ENCODE measurements around the gene P4HA2.

The P4HA2 gene

DNA sequence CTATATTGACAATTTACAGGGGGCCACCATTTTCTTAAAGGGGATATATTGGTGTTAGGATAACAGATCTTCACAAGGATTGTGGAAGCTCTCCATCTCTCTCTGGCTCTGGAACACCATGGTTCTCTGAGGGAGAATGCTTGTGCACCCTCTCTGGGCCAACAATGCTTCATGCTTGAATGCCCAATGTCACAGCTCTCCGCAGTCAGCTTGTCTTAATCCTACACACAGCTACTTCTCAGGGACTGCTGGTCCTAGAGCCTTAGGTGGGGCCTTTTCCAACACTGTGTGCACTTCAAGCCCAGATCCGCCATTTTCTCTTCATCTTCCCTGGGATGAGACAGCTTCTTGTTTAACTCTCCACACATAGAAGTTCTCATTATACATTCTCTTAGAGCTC, 22.9 kb upstream of the P4HA2 start:
- DNase-seq (ENCODE audit: low spot score), result no peak

DNA sequence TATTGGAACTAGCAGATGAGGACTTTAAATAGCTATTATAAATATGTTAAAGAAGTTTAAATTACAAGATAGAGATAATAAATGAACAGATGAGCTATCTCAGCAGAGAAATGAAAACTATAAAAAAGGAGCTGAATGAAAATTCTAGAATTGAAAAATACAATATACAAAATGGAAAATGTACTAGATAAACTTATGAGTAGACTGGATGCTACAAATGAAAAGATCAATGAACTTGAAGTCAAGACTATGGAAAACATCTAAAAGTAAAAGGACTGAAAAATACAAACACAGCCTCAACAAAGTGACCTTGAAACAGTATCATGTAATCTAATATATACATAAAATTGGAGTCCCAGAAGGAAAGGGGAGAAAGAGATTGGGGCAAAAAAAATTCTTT, 19.2 kb upstream of the P4HA2 start:
- no peak for DNase-seq (ENCODE audit: low spot score)

DNA sequence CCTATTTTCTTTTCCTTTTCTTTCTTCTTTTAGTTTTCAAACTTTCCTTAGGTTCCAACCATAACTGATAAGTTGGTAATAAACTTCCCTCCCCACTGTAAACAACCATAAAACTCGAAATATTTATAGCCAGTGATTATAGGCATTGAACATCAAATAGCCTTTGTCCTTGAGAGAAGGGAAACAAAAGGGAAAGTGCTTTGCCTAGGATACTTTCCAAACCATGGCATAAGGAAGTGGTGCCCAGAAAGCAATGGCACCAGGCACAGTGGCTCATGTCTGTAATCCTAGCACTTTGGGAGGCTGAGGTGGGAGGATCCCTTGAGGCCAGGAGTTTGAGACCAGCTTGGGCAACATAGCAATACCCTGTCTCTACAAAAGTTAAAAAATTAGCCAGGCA, 17.9 kb upstream of the P4HA2 start:
- DNase-seq (ENCODE audit: low spot score), result no peak

DNA sequence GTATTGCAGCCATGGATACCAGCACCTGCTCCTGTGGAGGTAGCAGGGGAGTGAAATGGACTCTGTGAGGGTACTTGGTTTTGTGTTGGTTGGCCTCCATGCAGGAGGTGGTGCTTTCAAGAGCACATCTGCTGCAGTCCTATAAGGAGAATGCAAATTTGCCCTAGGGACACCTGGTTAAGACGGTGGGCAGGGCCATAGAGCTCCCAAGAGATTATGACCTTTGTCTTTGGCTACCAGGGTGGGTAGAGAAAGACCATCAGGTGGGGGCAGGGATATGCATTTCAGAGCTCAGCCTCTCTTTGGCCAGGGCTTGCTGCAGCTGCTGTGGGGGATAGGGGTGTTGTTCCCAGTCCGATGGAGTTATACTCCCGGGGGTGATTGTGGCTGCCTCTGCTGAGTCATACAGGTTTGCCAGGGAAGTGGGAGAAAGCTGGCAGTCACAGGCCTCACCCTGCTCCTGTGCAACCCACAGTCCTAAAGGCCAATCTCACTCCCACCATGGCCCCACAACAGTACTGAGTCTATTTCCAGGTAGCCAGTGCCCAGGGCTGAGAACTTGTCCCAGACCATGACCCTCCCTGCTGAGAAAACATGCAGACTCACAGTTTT, 15.8 kb upstream of the P4HA2 start:
- DNase-seq (ENCODE audit: low spot score), result no peak

DNA sequence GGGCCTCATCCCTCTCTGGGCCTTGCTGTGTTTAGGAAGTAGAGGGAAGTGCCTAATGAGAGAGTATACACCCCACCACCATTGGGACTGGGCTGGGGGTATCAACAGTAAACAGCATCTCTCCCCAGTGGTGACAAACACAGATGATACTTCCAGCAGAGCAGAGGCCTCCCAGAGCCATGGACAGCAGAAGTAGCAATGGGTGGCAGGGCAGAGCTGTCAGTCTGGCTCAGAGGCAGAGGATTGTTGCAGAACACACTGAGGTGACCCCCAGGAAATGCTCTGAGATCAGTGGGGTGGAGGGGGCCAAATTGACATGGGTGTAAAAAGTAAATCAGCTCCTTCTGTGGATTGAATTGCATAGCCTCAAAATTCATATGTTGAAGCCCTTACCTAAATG, 12.1 kb upstream of the P4HA2 start:
- DNase-seq (ENCODE audit: low spot score), result no peak

DNA sequence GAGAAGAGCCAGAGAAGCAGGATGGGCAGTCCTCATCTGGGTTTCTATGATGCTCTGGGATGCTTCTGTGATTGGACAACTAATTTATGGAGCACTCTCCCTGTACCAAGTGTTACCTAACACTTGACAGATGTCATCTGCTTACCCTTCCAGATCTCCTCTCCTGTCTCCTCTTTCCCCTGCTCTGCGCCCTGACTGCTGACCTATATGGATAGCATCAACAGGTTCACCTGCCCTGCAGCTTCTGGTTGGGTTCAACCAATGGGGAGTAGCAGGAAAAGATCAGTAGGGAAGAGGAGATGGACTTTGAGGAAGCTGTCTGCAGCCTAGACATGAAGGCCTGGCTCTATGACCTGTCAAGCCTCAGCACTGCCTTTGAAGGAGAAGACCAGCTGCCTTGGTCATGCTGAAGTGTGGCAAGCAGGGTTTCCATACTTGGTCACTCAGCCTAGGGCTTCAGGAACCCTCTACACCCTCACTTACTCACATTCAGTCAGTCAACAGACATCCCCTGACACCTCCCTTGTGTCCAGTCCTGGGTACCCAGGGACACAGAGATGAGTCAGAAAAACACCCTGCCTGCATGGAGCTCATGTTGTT, 11.3 kb upstream of the P4HA2 start:
- DNase-seq (ENCODE audit: low spot score), result no peak

DNA sequence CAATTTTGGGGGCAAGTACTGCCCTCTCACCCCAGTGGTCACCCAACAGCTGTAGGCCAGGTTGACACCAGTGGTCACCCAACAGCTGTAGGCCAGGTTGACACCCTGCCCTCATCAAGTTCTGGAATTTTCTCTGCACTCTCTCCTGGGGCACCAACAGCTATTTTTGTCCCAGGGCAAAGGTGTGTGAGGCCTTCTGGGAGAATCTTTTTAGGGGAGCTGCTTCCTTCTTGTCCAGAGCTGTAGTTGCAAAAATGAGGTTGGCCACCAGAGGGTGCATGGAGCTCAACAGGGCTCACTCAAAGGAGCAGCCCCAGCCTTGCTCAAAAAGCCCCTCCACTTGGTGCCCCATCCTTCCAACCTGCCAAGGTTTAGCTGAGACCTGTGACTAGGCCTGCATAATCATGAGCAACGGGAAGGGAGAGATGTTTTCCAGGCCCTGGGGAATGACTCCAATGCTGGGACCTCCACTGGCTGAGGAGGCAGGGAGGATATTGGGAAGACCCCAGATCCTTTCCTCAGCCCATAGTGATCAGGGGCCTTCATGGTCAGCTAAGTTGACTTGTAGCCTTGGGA, 10.6 kb upstream of the P4HA2 start:
- DNase-seq (ENCODE audit: low spot score), result peak; percentile 59

DNA sequence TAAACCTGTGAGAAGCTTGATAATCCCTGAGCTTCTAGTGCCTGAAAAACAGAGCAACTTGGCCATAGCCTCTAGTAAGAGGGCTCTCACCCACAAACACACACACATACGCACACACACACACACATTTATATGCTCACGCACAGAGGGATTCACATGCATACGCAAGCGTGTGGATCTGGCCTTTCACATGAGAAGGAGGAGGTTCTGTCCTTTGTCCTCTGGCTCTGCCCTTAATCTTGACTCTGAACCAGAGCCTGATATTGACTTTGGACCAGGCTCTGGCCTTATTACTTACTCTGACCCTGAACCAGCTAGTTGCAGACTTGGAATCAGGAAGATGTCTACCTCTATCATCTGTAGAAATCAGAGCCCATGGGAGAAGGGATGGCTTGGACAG, 10.0 kb upstream of the P4HA2 start:
- no peak for DNase-seq (ENCODE audit: low spot score)

DNA sequence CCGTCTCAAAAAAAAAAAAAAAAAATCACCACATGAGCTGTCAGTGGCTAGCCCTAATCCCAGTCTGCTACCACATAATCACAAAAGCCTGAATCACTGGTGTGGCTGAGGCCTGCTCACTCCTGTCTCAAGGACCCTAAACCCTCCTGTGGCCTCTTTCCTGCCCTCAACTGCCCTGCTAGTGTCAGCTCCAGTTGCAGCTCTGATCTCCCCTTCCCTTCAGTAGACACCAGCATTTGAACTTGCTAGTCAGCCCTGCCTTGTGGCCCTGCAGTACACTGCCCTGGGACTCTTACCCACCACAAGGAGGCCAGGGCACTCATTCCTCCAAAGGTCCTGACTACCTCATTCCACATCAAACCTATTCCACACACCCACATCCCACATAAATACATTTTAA, 9.5 kb upstream of the P4HA2 start:
- no peak for DNase-seq (ENCODE audit: low spot score)

DNA sequence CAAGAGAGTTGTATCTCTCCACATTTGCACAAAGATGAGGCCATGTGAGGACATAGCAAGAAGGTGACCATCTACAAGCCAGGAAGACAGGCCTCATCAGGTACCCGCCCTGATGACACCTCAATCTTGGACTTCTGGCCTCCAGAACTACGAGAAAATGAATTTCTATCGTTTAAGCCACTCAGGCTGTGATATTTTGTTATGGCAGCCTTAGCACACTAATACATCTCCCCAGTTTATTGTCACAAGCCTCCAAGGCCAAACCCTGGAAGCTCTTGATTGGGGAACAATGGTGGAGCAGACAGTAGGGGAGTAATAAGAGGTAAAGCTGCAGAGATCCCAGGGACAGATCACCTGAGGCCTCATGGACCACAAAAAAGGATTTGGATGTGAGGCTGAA, 7.7 kb upstream of the P4HA2 start:
- no peak for DNase-seq (ENCODE audit: low spot score)

DNA sequence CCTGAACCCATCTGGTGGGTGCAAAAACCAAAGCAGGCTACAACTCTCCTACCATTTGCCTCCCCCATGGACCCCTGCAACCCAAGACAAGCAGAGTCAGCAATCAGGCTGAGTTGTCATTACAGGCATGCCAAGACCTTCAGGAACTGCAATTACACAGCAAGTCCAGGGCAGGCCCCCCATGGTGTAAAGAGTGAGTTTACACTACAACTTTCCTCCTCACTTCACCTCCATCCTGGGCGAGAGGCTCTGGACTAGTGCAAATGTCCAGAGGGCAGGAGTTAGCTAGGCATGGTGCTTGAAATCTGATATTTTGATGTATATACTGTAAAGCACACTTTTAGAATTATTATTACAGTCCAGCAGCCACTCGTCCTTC, 7.0 kb upstream of the P4HA2 start:
- no peak for DNase-seq (ENCODE audit: low spot score)

DNA sequence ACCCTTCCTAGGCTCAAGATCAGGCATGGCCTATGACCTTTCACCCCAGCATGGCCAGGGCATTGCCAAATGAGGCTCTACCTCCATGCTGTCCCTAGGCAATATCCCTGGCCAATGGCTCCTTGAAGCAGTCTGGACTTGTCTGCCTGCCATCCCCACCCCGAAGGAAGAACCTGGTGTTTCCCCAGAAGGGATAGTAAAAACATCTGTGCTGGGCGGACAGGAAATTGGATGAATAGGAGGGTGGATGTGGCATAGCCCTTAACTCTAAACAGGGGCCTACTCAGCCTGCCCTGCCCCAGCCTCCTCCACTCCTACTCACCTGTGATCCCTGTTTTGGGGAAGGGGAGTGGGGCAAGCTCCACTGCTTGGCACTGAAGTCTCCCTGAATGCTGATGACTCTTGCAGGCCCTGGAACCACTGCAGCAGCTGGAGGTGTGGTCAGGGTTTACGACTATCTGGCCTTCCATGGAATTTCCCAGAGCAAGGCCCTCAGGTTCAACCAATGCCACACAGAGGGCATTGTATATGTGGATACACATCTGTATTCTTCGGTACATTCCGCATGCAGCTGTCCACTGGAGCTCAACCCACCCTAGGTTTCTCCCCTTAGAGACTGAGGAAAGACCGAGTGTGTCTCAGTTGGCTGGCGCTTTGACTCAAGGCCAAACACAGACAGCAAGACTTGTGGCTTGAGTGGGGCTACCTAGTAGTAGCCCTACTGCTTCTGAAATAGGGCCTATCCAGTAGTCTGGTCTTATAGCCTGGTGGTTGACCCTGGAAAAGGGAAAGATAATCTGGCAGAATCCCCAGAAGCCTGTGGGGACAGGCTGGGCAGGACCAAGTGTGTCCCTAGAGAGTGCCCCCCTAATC, 6.4 kb upstream of the P4HA2 start:
- no peak for DNase-seq (ENCODE audit: low spot score)

DNA sequence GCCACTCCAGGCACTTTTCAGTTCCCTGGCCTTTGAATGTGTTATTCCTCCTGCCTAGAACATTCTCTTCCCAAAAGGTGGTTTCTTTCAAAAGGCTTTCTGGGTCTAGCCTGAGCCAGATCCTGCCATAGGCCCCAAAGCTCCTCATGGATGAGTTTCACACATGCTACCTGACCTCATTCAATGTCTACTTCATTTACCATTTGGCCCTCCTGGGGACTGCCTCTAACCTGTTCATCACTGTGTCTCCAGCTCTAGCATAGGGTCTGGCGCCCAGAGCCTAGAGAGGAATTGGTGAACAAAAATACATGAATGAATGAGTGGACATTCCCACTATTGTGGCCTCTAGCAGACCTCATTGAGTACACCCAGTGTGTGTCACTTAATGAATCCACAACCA, 5.4 kb upstream of the P4HA2 start:
- DNase-seq (ENCODE audit: low spot score), result no peak

DNA sequence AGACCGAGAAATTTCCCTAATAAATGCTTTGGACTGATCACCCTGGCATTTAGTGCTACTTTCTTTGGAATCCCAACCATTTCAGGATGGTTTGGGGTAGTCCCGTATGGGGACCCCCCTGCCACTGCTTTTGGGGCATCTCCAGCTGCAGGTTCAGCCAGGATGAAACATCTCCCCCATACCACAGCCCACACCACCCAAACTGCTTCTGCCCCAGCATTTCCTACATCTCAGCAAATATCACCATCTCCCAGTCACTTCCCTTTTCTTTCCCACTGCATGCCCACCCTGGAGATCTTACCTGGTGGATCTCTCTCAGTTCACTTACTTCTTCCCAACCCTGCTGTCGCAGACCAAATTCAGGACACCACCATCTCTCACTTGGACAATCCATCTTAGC, 4.8 kb upstream of the P4HA2 start:
- no peak for DNase-seq (ENCODE audit: low spot score)

DNA sequence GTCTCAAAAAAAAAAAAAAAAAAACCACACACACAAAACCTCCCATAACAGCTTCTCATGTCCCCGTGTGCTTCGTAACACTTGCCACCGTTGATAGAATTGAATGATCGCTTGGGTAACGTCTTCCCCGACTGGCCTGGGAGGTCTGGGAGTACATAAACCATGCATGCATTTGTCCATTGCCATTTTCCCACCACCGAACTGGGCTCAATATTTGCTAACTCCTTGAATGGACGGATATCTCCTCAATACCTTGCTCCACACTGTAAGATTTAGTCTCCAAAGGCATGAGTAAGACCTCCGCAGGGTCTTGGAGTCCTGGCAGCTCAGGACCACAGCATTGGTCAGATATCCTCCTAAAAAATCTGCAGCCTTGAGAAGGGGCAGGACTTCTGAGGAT, 3.2 kb upstream of the P4HA2 start:
- no peak for DNase-seq (ENCODE audit: low spot score)

DNA sequence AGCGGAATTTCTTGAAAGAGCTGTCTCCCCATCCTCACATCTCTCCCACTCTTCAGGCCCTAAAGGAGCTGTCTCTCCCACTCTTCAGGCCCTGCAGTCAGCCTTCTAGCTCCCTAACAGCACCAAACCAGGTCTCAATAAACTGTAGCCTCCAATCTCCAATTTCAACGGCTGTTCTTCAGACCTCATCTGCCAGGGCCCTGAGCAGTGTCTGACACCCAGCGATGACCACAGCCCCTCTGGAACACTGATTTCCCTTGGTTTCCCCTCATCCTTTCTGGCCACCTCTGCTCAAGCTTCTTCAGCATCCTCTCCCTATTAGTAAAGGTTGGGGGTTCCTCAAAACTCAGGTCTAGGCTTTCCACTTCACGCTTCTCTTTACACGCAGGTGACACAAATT, 1.6 kb upstream of the P4HA2 start:
- DNase-seq (ENCODE audit: low spot score), result no peak

DNA sequence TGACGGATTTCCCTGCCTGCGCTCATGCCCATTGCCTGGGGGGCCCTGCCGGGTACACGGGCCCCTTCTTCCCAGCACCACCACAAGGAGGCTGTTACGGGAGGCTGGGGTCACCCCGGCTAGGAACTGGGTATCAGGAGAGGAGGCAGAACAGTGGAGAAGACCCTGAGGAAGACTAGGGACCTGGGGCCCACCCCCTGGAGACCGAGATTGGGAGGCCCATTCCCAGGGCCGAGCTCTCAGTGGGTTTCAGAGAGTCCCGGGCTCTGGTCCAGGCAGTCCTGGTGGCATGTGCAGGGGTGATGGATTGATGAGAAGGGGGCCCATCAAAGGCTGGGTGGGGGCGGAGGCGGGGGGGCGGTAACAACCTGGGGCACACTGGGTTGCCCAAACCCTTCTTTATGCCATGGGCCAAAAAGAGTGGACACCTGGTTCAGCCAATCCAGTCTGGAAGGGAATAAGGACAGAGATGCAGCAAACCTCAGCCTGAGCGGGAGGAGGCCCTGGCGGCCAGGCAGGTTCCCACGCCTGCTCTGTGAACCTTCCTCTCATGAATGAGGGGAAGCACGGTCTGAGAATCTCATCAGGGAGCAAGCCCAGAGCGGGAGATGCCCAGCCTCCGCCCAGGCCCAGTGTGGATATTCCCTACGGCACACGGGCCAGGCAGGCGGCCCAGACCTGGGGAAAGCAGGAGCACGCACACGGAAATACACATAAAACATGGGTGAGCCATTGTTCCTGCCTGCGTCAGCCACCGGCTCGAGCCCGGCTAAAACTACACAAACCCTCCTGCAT, 785 bp upstream of the P4HA2 start:
- no peak for DNase-seq (ENCODE audit: low spot score)

DNA sequence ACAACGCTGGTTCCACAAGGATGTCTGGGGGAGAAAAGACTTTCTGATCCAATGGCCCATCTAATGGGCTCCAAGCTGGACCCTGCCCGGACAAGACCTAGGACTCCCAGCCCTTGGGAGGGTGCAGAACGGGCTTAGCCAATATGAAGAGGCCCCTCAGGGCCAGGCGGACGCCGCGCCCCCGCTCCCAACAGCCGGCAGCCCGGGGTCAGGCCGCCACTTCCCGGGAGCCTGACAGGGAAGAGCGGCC, 493 bp downstream of the P4HA2 start:
- DNase-seq (ENCODE audit: low spot score), result no peak

DNA sequence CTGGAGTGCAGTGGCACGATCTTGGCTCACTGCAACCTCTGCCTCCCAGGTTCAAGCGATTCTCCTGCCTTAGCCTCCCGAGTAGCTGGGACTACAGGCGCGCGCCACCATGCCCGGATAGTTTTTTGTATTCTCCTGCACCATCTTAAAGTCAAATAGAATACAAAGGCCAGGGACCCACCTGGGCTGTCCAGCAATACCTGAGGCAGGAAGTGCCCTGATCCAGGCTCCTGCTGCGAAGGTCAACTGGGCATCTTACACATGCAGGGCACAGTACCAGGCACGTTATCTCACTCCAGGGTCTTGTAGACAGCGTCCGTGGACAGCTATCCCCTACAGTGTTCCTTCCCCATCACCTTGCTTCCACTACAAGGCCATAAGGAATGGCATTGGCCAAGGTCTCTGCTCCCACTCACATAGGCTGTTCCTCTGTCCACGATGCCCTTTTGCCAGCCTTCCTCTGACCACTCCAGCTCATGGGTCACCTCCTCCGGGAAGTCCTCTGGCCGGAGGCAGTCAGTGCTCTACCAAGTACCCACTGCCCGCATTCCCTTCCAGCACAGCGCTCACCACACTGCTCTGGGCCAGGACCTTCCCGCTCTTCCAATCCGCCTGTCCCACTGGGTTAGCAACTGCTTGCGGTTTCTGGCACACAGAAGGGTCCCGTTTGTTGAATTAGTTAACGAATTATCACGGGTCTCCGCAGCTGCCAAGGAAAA, 978 bp downstream of the P4HA2 start:
- no peak for DNase-seq (ENCODE audit: low spot score)

DNA sequence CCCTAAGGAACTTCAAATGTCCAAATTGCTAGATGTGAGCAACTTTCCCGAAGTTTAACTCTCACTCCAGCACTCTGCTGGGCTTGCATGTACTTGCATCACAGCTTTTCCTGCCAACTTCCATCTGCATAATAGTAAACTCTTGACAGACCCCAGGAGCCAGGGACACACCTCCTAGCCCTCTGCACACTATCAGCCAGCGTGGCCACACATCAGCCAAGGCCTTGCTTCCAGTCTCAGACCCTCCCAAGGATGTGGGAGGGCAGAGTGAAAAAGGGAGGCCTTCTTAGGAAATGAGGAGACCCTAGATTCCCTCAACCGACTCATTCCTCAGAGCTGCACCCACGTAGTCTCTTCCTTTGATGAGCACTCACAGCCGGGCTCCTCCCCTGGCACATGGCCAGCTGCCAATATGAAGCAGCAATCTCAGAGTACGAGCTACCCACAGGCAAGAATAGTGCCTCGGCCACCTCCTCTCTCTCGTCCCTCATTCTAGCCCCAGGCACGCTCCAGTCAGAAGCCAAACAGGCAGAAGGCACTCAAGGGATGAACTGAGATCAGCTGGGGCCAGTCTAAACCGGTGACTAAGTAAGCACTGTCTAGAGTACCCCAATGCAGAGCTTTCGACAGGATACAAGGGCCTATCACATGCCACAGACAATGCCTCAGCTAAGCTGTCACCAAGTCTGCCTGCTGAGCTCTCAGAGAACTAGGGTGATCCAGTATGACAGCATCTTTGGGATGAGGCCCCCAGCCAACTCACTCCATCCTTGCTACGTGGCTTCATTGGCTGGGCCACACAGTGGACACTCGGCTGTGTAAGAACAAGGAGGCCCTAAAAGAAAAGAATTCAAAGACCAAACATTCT, 2.3 kb downstream of the P4HA2 start:
- peak; percentile 65 for DNase-seq (ENCODE audit: low spot score)

DNA sequence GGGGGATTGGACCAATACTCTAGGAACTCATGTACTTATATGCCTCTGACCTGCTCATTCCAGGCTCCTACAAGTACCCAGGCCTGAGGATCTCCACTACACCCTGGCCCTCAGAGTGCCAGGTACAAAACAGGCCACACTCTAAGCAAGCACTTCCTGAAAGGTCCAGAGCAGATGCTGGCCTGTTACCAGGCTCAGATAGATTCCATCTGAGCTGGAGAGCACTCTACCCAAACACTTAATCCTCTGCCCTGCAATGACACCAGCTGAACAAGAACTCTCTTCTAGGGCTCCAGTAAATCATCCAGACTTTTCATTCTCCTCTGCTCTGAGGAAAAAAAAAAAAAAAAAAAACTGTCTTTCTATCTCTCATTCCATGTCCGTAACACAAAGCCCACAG, 2.9 kb downstream of the P4HA2 start:
- no peak for DNase-seq (ENCODE audit: low spot score)

Measured in AG08396 (cell line).